Left hindlimb (tissue), 1 donor: ENCODE results near the gene ZNF628.

ENCODE experiments used
- DNase-seq: peaks from one replicate; pipeline ENCODE4 v3.0.0-alpha.2; 2018

ZNF628 gene

DNA sequence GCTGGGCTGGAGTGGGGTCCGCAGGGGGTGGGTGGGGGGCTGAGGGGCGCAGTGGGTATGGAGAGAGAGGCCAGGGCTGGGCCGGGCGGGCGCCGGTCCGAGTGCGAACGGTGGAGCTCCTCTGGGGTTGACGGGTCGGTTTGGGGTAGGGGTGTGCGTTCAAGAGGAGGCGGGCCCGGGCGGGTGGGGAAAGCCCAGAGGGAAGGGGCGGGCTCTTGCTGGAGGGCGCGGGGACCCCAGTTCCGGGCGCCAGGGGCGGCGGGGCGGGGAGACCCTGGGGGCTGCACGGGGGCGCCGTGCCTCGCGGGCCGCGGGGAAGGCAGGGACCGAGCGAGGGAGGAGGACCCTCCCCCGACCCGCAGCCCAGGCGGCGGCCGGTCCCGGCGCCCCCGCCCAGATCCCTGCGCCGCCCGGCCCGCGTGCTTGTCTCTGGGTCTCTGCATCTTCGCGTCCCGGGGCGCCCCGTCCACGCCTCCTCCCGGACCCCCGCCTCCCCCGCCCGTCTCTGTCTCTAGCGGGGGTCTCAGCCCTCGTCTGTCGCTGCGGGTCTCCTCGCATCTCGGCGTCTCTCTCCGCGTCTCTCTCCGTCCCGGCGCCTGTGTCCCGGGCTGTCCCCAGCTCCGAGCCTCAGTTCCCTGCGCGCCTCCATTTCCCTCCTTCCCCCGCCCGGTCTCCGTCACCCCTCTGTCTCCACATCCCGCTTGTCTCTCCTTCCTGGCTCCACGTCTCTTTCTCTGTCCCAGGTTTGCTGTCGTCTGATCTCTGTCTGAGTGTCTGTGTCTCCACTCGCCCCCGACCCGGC lies 25.1 kb upstream of the ZNF628 start:
- no peak for DNase-seq

DNA sequence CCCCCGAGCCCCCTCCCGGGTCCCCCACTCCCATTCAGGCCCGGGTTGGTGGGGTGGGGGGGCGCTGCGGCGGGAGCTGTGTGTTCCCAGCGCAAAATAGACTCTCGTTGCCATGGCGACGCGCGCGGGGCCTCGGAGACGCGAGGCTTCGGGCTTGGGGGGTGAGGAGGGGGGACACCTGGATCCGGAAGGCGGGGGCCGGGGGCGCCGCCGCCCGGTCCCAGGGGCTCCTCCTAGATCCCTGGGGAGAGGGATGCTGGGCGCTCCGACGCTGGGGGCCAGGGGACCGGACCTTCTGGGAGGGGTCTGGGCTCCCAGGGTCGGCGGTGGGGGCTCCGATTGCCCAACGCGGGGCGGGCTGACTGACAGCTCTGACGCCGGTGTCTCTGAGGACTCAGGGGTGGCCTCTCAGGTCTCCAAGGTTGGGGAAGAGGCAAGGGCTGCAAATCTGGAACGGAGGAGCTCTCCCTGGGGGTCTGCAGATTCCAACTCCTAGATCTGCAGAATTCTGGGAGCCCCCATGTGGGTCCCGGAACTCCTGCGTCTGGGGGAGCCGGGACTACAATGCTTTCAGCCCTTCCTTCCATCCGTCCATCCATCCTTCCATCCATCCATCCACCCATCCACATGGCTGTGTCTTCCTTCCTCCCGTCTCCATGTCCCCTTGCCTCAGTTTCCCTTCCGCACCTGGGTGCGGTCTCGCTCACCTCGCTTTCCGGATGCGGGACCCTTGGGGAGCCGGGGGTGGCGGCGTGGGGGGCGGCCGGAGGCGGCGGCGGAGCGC lies 24.3 kb upstream of the ZNF628 start:
- DNase-seq, result peak; percentile 67

DNA sequence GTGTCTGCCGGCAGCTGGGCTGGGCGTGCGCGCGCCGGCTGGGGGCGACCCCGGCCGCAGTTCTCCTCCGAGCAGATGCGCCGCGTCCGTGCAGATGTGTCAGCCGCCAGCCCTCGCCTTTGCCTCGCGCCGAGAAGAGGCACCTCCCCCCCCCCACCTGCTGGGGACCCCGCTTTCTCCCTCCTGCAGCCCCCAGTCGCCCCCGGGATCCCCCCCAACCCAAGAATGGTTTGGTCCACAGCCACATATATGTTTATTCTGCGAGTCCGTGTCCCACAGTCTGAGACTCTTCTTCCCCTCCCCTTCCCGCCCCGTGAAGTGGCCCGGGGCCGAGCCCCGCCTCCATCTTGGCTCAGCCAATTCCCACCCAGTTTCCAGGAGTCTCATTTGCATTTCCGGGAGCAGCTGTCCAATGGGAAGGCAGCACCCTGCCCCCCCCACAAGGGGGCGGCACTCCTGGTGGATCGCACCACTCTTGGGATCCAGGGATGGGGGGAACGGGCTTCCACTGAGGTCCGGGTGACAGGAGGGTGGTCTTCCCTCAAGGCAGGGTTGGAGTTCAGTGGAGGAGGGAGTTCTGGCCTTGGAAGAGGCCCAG lies 23.6 kb upstream of the ZNF628 start:
- peak; percentile 94 for DNase-seq

DNA sequence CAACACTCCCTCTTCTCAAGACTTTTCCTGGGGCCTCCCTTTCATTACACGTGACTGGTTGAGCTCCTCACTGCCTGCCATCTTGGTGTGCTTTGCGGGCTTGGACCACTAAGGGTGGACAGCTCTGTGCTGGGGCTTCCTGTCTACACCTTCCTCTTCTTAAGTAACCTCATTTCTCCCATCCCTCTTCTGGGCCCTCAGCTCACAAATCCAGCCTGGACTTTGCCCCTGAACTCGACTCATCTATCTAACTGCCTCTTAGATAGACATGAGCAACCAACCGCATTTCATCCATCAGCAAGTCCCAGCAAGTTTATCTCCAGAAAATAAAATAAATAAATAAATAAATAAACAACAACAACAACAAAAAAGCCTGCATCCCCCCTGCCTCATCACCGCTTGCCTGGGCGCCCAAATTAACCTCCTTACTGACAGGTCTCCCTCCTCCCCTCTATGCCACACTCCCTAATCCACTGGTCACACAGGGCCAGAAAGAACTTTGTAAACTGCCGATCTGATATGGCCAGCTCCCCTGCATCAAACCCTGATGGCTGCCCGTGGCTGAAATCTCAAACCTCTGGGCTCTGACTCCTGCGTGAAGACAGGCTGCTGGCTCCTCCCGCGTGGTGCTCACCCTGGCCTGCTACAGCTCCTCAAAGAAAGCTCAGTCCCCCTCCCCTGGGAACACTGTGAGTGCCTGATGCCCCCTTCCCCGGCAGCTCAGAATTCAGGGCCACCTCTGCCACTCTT lies 22.7 kb upstream of the ZNF628 start:
- DNase-seq, result no peak

DNA sequence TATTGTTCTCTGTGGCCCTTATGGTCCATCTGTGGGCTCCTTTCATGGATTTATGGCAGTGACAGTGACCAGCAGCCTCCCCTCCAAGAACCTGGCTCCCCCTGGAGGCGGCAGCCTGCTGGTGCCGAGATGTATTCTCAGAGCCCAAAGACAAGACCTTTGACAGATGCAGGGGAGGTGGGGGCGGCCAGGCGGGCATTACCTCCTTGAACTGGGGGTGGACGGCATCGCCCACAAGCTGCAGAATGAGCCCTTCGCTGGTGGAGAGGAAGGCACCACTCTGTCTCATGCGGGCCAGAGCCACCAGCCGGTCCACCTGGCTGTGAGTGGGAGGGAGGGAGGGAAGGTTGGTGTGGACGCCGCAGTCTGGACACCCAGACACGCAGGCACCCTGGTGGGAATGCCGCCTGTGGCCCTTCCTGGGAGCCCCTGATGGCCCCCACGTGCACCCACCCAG lies 21.6 kb upstream of the ZNF628 start:
- DNase-seq, result no peak

DNA sequence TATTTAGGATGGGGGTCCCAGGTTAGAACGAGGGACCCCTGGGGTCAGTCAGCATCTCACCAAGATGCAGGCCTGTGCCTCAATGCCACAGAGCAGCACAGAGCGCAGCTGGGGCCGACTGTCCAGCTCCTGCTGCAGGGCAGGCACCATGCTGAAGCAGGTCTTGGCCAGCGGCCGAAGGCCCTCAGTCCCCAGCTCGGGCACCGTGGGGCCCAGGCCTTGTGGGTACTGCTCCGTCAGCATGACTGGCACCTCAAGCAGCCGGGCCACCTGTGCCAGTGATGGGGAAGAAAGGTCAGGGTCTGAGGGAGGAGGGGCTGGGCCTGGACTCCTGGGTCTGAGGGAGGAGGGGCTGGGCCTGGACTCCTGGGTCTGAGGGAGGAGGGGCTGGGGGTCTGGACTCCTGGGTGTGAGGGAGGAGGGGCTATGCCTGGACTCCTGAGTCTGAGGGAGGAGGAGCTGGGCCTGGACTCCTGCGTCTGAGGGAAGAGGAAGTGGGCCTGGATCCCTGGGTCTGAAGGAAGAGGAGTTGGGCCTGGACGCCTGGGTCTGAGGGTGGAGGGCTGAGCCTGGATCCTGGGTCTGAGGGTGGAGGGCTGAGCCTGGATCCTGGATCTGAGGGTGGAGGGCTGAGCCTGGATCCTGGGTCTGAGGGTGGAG lies 20.7 kb upstream of the ZNF628 start:
- no peak for DNase-seq

DNA sequence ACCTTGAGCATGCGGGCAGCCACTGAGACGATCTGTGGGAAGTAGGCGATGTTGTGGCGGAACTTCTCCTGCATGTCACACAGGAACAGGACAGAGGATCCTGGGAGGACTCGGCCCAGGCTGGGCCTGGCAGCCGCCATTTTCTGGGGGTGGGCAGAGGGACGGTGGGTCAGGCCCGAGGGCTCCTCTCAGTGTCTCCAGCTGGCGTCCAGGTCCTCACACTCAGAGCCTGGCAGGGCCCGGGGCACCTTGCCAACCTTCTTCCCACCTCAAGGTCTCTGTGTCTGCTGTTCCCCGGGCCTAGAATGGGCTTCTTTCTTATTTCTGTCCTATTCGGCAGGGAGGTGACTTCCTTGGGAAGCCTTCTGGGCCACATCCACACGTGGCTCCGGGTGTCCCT lies 20.1 kb upstream of the ZNF628 start:
- no peak for DNase-seq

DNA sequence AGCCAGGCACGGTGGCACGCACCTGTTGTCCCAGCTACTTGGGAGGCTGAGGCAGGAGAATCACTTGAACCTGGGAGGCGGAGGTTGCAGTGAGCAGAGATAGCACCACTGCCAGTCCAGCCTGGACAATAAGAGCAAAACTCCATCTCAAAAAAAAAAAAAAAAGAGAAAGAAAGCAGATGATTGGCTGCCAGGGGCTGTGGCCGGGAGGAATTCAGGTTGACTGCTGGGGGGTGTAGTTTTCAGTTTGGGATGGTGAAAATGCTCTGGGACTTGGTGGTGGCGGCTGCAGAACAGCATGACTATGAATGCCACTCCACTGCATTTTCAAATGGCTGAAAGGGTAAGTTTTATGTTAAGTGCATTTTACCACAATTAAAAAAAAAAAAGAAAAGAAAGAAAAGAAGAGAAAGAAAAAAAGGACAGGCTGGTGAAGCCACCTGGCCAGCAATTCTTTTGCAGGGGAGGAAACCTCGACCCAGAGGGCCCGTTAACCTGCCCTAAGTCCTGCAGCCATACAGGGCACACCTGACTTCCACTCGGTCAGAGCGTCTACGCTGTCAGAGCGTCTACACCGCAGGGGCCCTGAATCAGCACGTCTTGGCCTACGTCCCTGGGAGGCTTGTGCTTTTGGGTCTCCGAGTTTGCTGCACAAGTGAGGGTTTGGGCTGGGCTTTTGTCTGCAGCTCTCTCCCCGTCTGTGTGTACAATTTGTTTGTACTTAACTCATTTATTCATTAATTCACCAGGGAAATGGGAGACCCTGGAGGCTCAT lies 18.5 kb upstream of the ZNF628 start:
- DNase-seq, result no peak

DNA sequence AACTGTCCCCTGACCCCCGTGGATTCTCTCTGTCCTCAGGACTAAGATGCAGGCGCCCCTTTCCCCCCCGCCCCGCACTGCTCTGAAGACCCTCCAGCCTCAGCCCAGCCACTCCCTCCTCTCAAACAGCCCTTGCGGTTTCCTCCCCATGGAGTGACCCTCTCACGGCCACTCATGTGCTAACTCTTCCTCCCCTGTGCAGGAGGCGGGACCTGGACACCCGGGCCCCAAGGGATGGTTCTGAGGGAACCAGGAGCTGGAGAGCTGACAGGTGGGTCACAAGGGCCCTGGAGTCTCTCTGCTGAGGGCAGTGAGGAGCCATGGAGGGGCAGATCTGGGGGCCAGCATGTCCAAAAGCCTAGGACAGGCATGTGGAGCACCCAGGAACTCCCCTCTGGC lies 16.9 kb upstream of the ZNF628 start:
- DNase-seq, result no peak

DNA sequence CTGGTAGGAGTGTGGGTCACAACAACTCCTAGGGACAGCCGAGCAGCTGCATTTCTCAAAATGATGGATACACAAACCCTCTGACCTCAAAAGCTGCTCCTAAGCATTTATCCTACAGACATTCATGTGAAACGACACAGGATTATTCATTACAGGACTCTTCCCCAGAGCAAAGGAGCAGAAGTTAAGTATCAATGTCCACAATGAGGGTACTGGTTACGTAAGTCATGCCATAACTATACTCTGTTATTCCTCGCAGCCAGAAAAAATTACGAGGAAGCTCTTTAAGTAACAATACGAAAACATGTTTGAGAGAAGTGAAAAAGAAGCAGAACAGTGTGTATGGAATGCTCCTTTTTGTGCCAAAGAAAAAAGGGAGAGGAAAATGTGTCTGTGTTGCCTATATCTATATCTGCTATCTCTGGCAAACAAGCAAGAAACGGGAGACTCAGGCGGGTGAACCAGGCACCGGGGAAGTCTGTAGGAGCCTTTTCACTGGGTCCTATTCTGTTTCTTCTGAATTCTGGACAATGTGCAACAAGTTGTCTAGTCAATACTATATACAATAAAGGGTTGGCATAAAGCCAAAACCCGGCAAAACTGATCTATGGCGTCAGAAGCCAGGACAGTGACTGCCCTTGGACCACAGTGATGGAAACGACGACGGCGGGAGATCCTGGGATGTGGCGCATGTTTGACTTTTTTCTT lies 16.3 kb upstream of the ZNF628 start:
- DNase-seq, result no peak

DNA sequence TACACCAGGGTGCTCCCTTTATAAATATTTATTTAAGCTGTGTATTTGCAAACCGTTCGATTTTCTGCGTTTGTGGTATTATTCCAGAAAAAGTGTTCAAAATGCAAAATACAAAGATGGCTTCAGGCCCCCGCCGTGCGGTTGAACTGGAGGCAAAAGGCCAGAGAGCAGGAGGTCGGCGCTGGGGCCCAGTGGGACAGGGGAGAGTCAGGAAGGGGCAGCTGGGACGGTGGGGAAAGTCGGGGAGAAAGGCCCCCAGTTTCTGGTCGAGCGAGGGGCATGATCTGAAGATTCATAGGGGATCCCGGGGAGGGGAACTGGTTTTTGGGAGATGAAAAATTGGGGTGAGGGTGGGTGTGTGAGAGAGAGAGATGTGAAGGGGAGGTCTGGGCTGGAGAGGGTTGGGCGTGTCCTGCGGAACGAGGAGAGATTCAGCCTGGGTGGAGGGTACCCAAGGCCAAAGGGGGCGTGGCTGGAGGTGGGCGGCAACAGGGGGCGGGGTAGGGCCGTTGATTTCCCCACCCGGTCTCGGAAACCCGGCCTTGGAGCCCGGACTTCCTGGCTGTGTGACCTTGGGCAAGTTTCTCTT lies 15.7 kb upstream of the ZNF628 start:
- peak; percentile 92 for DNase-seq

DNA sequence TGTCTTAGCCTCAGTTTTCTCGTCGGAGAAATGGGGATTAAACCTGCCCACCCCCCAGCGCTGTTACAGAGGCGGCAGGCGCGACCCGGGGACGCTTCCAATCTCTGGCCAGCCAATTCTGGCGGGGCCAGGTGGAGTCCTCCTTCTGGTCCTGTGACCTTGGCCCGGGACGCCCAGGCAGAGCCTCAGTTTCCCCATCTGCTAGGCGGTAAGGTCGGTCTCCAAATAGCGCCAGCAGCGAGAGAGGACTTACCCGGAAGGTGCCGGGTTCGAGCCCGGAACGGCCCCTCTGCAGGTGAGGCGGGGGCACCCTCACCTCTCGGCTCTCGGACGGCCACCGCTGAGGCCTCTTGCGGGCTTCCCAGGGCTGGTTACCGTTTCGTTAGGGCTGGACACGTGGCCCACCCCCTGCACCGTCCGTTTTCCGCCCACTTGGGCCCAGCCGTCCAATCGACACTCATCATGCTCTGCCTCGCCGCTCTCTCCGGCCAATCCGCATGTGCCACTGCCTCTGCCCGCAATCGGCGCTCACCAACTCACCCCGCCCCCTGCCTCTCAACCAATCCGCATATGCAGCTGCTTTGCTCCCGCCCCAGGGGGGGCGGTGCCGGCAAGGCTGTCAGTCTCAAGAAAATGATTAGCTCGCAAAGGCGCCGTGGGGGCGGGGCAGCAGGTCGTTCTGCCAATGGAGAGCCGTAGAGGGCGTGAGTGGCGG lies 15.0 kb upstream of the ZNF628 start, which contains the start of gene ISOC2:
ISOC2 (minus strand) TSS at position 384 of the 715 bp plus-strand sequence. CDS start 5,156 bp downstream, outside the sequence.
- DNase-seq, result peak; percentile 100

DNA sequence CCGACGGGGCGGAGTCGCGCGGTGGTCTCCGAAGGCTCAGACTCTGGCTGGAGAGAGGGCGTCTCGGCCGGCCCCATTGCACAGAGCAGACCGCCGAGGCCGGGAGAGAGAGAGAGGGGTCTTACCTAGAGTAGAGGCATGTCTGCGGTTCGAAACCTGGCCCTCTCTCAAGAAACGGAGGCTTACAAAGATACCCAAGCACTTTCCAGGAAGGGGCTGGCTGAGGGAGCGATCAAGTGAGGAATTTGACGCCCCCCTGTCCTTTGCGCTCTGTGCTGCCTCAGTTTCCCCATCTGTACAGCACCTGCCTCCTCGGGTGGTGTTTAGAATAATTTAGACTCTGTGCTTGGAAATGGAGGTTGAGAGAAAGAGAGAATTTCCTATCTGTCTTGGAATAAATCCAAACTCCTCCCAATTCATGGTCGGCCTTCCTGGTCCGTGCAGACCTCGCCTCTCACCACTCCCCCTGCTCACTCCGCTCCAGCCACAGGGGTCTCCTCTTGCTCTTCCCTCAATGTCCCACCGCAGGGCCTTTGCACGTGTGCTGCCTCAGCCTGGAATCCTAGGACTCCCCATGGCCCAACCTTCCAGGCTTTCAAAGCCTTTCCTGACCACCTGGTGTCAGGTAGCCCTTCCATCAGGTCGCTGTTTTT lies 14.3 kb upstream of the ZNF628 start:
- no peak for DNase-seq

DNA sequence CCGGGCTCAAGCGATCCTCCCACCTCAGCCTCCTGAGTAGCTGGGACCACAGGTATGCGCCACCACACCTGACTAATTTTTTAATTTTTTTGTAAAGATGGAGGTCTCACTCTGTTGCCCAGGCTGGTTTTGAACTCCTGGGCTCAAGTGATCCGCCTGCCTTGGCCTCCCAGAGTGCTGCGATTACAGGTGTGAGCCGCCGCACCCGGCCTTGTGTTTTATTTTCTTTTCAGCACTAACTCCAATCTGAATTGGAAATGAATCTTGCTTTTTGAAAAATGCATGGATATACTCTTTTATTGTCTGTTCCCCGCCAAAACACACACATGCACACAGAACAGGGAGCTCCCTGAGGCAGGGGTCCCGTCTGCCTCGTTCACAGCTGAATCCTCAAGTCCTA lies 13.7 kb upstream of the ZNF628 start:
- DNase-seq, result no peak

DNA sequence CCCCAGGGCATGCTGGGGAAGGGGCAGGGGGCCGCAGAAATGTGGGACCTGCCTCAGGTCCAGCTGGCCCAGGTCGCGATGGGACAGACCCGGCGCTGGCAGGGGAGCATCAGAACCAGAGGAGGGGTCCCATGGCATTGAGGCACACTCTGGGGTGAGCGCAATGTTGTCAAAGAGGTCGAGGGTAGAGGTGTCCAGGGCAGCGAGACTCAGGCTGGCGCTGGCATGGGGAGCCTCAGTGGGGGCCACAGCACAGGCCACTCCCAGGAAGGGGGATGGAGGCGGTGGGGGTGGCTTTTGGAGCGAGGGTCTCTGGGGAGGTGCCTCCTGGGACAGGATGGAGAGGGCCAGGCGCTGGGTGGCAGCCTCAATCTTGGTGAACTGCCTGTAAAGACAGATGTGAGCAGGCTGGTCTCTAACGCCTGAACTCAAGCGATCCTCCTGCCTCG lies 12.8 kb upstream of the ZNF628 start:
- DNase-seq, result no peak

DNA sequence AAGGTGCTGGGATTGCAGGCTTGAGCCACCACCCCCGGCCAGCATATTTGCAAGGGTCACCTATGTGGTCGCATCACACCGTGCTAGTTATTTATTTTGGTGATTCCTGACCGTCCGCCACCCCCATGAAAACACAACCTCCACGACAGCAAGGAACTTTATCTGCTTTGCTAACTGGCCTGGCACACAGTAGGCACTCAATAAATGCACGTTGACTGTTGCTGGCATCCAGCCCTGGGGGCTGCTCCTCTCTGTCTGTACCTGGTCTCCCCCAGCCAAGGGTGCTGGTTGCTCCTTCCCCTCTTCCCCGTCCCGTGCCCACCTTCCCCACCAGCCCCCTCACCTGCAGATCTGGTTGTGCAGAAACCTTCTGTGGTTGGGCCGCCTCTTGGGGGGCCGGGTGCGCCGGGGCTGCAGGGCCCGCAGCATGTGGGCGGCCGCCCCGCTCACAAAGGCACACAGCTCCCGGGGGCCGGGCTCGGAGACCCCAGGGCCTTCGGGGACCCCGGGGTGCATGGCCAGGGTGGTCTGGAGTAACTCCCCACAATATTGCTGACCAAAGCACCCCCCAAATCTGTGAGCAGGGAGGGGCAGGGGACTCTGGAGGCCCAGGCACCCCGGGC lies 12.3 kb upstream of the ZNF628 start:
- no peak for DNase-seq

DNA sequence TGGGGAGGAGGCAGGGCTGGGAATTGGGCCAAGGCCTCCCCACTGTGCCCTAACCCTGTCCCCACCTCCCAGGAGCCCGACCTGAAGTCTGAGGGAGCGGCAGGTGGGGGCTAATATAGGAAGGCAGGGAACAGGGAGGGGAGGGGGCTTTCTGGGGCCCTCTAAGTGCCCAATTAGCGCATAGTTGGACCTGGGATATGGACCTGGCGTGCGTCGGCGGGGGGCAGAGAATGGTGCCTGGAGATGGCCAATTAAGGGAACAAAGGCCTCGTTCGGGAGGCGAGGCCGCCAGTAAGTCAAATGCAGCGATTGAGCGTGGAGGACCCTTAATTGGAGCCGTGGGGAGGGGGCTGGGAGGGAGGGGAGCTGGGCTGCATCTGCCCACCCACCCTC lies 11.8 kb upstream of the ZNF628 start, which contains the start of gene C19orf85:
C19orf85 (minus strand) TSS at position 90 of the 393 bp plus-strand sequence. CDS start 197 bp downstream, outside the sequence.
- no peak for DNase-seq

DNA sequence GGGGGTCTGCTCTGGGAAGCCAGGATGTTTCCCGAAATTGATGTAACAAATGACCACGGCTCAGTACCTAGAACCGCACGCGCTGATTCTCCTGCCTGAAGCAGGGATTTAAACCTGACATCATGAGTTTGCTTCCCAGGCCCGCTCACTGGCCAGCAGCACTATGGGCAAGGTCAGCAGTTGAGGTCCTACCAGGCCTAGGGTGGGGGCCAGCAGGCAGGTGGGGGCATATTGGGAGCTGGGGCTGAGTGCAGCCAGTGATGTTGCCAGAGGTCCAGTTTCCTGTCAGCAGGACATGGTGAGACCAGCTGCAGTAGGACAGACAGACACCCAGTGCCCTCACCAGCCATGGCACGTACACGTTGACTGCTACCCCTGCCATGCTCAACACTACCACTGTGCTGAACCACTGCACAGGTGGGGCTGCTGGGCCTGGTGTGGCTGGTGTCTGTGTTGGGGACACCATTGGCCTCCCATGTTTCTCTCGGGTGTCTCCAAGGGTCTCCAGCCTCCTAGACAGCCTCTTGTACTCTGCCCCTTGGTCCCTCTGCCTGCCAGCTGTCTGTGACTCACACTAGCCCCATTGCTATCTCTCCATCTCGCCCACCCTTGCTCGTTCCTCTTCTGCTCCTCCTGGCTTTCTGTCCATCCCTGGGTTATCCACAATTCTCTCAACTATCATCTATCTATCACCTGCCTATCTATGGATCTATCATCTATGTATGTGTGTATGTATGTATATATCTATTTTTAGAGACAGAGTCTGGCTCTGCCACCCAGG lies 10.8 kb upstream of the ZNF628 start:
- DNase-seq, result no peak
